Endodermal cell (in vitro differentiated cells): ENCODE data around the gene KCNK3. TPM values are rescaled to one million over a fixed set of nuclear protein-coding genes. Genes with fewer than 3 reads are reported as not detected.

Source experiments
- DNase-seq: peaks from one replicate; pipeline ENCODE4 v3.0.0-alpha.2; 2017
- H3K27ac ChIP-seq: 2 replicates; pipeline ENCODE4 v1.5.1; 2013; ENCODE audit warnings: mild to moderate bottlenecking, low read depth, low read length, moderate library complexity
- H3K27me3 ChIP-seq: 2 replicates; pipeline ENCODE4 v1.6.1; 2013; ENCODE audit warnings: mild to moderate bottlenecking, low read length, moderate library complexity; ENCODE audit not compliant: insufficient read depth, control insufficient read depth, poor library complexity, severe bottlenecking
- H3K36me3 ChIP-seq: 2 replicates; pipeline ENCODE4 v1.7.0; 2013; ENCODE audit warnings: mild to moderate bottlenecking, low read length, moderate library complexity; ENCODE audit not compliant: control insufficient read depth, insufficient read depth
- H3K4me1 ChIP-seq: one replicate; pipeline ENCODE4 v1.7.0; 2013; ENCODE audit warnings: low read length; ENCODE audit not compliant: control insufficient read depth, insufficient read depth
- H3K4me3 ChIP-seq: 2 replicates; pipeline ENCODE4 v1.5.1; 2013; ENCODE audit warnings: mild to moderate bottlenecking, low read length, moderate library complexity
- H3K9ac ChIP-seq: 2 replicates; pipeline ENCODE4 v1.6.1; 2013; ENCODE audit warnings: mild to moderate bottlenecking, low read length, moderate library complexity; ENCODE audit not compliant: poor library complexity, severe bottlenecking; ENCODE audit errors: extremely low read depth
- H3K9me3 ChIP-seq: 2 replicates; pipeline ENCODE4 v1.6.1; 2013; ENCODE audit warnings: mild to moderate bottlenecking, low read length, moderate library complexity; ENCODE audit not compliant: control insufficient read depth
- H3K27ac Mint-ChIP-seq: 2 replicates; pipeline ENCODE4 v1.8.0; 2020; ENCODE audit warnings: mixed read lengths
- H3K27me3 Mint-ChIP-seq: 2 replicates; pipeline ENCODE4 v1.8.0; 2021; ENCODE audit warnings: mild to moderate bottlenecking, mixed read lengths; ENCODE audit not compliant: insufficient read depth
- H3K36me3 Mint-ChIP-seq: 2 replicates; pipeline ENCODE4 v1.8.0; 2020; ENCODE audit warnings: low read depth, mixed read lengths
- H3K4me1 Mint-ChIP-seq: 2 replicates; pipeline ENCODE4 v1.8.0; 2020; ENCODE audit warnings: mixed read lengths
- H3K4me3 Mint-ChIP-seq: 2 replicates; pipeline ENCODE4 v1.8.0; 2020; ENCODE audit warnings: mild to moderate bottlenecking, moderate library complexity, mixed read lengths
- H3K9me3 Mint-ChIP-seq: 2 replicates; pipeline ENCODE4 v1.8.0; 2020; ENCODE audit warnings: mild to moderate bottlenecking, mixed read lengths
- WGBS, 2 experiments: methylation state at CpG; one replicate each; pipeline versions ENCODE4 v1.1.5 to v1.1.7; 2013; ENCODE audit warnings: missing lambda C conversion rate in 2 of 2, mixed read lengths in 1 of 2; ENCODE audit not compliant: insufficient coverage in 1 of 2, insufficient read length in 1 of 2; 5-methylcytosine and 5-hydroxymethylcytosine counted together
- total RNA-seq, 2 donors: library from RNA; stranded (reverse); fragmentation: NEBNext Ultra II Directional in 1 of 2; extraction: Animal tissue kit (Norgen Biotek cat#: 25700) in 1 of 2; gene quantifications; 2 replicates in 1 of 2; 3 replicates in 1 of 2; pipeline ENCODE4 v1.2.1, GENCODE V29; 2021
- TF ChIP-seq, protein P1 (sequence below): fragments of 200-600 bp; sonication (generic); conservative IDR thresholded peaks from 2 replicates; pipeline ENCODE4 v1.5.0; 2021; ENCODE audit warnings: antibody characterized with exemption, mild to moderate bottlenecking

The KCNK3 gene
- total RNA-seq, 2 donors from 2014 or later: not detected

GRCh38 chr2:26725521-26725820, 32.9 kb downstream of the KCNK3 start:
- Histone ChIP-seq H3K36me3 (no peaks in the 10 kb centered on the region), H3K9me3 (no peaks in the 10 kb centered on the region), H3K4me3 (no peak overlapping the region), H3K27me3 (no peaks in the 10 kb centered on the region), H3K9ac (no peak overlapping the region), H3K27ac (no peak overlapping the region), H3K4me1 (no peaks in the 10 kb centered on the region)
- 92 to 93% methylated on average over 3 to 7 of the region's 7 CpGs for WGBS, 2 experiments
- Mint-ChIP-seq H3K36me3 (no peaks in the 10 kb centered on the region), H3K4me3 (no peak overlapping the region), H3K4me1 (peaks cover 6% of the 10 kb centered on the region), H3K9me3 (no peaks in the 10 kb centered on the region), H3K27ac (no peak overlapping the region), H3K27me3 (no peaks in the 10 kb centered on the region)
- DNase-seq: no peak
- TF ChIP-seq, protein P1, sequence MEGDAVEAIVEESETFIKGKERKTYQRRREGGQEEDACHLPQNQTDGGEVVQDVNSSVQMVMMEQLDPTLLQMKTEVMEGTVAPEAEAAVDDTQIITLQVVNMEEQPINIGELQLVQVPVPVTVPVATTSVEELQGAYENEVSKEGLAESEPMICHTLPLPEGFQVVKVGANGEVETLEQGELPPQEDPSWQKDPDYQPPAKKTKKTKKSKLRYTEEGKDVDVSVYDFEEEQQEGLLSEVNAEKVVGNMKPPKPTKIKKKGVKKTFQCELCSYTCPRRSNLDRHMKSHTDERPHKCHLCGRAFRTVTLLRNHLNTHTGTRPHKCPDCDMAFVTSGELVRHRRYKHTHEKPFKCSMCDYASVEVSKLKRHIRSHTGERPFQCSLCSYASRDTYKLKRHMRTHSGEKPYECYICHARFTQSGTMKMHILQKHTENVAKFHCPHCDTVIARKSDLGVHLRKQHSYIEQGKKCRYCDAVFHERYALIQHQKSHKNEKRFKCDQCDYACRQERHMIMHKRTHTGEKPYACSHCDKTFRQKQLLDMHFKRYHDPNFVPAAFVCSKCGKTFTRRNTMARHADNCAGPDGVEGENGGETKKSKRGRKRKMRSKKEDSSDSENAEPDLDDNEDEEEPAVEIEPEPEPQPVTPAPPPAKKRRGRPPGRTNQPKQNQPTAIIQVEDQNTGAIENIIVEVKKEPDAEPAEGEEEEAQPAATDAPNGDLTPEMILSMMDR: no peak

DNA sequence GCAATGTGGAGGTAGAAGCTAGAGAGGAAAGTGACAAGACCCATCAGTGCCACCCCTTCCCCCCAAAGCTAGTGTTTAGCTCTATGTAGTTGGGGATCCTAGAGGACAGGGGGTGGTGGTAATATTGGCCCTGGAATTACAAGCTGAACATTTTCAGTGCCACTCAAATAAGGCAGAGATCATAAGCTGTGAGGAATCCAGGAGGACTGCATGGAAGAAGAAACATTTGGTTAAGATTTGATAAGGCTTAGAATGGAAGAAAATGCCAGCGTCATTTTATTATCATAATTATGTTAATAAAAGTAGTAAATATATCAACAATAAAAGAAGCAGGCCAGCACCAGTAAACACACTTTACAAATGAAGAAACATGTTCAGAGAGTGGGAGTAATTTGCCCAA, 33.7 kb downstream of the KCNK3 start:
- DNase-seq: no peak
- Mint-ChIP-seq H3K36me3 (no peaks in the 10 kb centered on the region), H3K4me3 (no peak overlapping the region), H3K27me3 (no peaks in the 10 kb centered on the region), H3K9me3 (no peaks in the 10 kb centered on the region), H3K27ac (no peak overlapping the region), H3K4me1 (peaks cover 3% of the 10 kb centered on the region)
- H3K9ac ChIP-seq: no peak overlapping the region
- no peak overlapping the region for H3K4me3 ChIP-seq
- WGBS, 2 experiments: no CpG with 5 or more reads among the region's 1 CpG
- no peaks in the 10 kb centered on the region for H3K4me1 ChIP-seq
- no peak overlapping the region for H3K27ac ChIP-seq
- no peaks in the 10 kb centered on the region for H3K27me3 ChIP-seq
- H3K36me3 ChIP-seq: no peaks in the 10 kb centered on the region
- no peaks in the 10 kb centered on the region for H3K9me3 ChIP-seq
- TF ChIP-seq, protein P1: no peak

GRCh38 chr2:26727641-26728561, 35.4 kb downstream of the KCNK3 start:
- Histone ChIP-seq H3K9ac (no peak overlapping the region), H3K36me3 (no peaks in the 10 kb centered on the region), H3K4me3 (no peak overlapping the region), H3K27me3 (no peaks in the 10 kb centered on the region), H3K27ac (no peak overlapping the region), H3K4me1 (no peaks in the 10 kb centered on the region), H3K9me3 (no peaks in the 10 kb centered on the region)
- WGBS, 2 experiments: 95% methylated on average over 89 to 101 of the region's 101 CpGs
- TF ChIP-seq, protein P1: no peak
- Mint-ChIP-seq H3K27me3 (no peaks in the 10 kb centered on the region), H3K4me3 (no peak overlapping the region), H3K4me1 (no peaks in the 10 kb centered on the region), H3K9me3 (no peaks in the 10 kb centered on the region), H3K27ac (no peak overlapping the region), H3K36me3 (no peaks in the 10 kb centered on the region)
- no peak for DNase-seq
